GM12878 (cell line): ENCODE data around the gene MATN3.

ENCODE experiments used
- CBX5 ChIP-seq: sonication (generic); IDR thresholded peaks from 2 replicates; pipeline ENCODE4 v1.6.1; 2016; ENCODE audit warnings: low read depth, moderate library complexity, mild to moderate bottlenecking, inconsistent platforms
- CHD2 ChIP-seq: IDR thresholded peaks from 2 replicates; pipeline ENCODE4 v1.6.1; 2011; ENCODE audit warnings: low read depth, low read length, improper control_type of control experiment, borderline replicate concordance
- ETV6 ChIP-seq, 2 experiments: fragments of 450-650 bp in 1 of 2; IDR thresholded peaks in 1 of 2; conservative IDR thresholded peaks in 1 of 2; 2 replicates each; pipeline ENCODE4 v1.6.1; 2014; ENCODE audit warnings: antibody characterized with exemption in 1 of 2, borderline replicate concordance in 1 of 2, low read depth in 1 of 2, mild to moderate bottlenecking in 1 of 2, moderate library complexity in 1 of 2
- FOS ChIP-seq: IDR thresholded peaks from 3 replicates; pipeline ENCODE4 v1.6.1; 2011; ENCODE audit warnings: borderline replicate concordance; ENCODE audit not compliant: insufficient read length; ENCODE audit errors: extremely low read depth
- JUND ChIP-seq: IDR thresholded peaks from 2 replicates; pipeline ENCODE4 v1.6.1; 2012; ENCODE audit warnings: low read depth, mild to moderate bottlenecking, low read length, improper control_type of control experiment, moderate library complexity
- MYC ChIP-seq: IDR thresholded peaks from 2 replicates; pipeline ENCODE4 v1.6.1; 2011; ENCODE audit warnings: mild to moderate bottlenecking, low read length, moderate library complexity, inconsistent platforms; ENCODE audit not compliant: insufficient read depth, insufficient replicate concordance, insufficient read length, severe bottlenecking
- NRF1 ChIP-seq: conservative IDR thresholded peaks from 2 replicates; pipeline ENCODE4 v1.6.1; 2011; ENCODE audit warnings: mild to moderate bottlenecking, low read depth, low read length, improper control_type of control experiment
- POLR2A ChIP-seq: IDR thresholded peaks from 2 replicates; pipeline ENCODE4 v1.6.1; 2011; ENCODE audit warnings: low read depth, mild to moderate bottlenecking, low read length
- SP1 ChIP-seq: IDR thresholded peaks from one replicate; pipeline ENCODE4 v1.6.1; 2011; ENCODE audit warnings: low read depth, low read length
- TAF1 ChIP-seq: IDR thresholded peaks from 2 replicates; pipeline ENCODE4 v1.6.1; 2011; ENCODE audit warnings: mild to moderate bottlenecking, low read depth, low read length, borderline replicate concordance
- ZZZ3 ChIP-seq: IDR thresholded peaks from 2 replicates; pipeline ENCODE4 v1.6.1; 2011; ENCODE audit warnings: low read depth; ENCODE audit not compliant: control insufficient read depth, insufficient read length
- TF ChIP-seq, protein P1 (sequence below): IDR thresholded peaks from 2 replicates; pipeline ENCODE4 v1.6.1; 2011; ENCODE audit warnings: borderline replicate concordance, low read depth, mild to moderate bottlenecking, moderate library complexity, low read length; ENCODE audit not compliant: insufficient read depth, poor library complexity, severe bottlenecking
- TF ChIP-seq, protein P2 (sequence below), 3 experiments: IDR thresholded peaks in 2 of 3; conservative IDR thresholded peaks in 1 of 3; 2 replicates each; pipeline ENCODE4 v1.5.1; 2011; ENCODE audit warnings: low read depth in 3 of 3, low read length in 3 of 3, mild to moderate bottlenecking in 3 of 3, control low read depth in 2 of 3, moderate library complexity in 2 of 3, inconsistent platforms in 1 of 3, mixed read lengths in 1 of 3; ENCODE audit not compliant: control insufficient read depth in 2 of 3, insufficient read depth in 1 of 3; ENCODE audit errors: extremely low read depth in 1 of 3

DNA sequence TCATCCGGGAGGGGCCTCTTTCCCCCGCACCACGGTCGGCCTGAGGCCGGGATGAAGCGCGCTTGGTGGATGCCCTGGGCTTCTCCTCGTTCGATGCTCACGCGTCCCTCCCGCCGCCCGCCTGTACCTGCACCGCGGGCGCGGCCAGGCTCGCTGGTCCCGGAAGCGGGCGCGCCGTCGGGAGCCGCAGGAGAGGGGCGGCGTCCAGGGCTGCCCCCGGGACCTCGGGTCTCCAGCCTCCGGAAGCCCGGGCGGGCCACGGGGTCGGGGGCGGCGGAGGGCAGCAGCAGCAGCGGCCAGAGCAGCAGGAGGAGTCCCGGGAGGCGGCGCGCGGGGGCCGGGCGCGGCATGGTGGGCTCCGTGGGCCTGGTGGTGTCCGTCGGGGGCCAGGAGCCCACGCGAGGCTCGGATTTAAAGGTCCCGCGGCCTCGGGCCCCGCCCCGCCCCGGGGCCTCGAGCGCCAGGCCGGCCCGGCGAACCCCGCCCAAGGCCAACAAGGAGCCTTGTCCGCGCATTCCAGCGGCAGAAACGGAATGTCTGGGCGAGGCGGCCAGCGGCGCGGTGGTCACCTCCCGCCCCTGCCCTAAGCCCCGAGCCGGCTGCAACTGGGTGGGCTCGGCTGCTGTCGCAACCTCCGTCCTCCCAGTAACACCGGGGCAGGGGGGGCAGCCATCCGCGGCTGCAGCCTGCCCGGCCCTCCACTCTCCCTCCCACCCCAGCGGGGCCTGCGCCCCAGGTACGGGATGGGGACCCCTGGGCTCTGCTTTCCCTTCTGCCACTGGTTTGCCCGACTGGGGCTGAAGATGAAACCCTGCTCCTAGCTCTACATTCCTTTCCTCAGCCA is at the start of gene MATN3:
- TF ChIP-seq, protein P1, sequence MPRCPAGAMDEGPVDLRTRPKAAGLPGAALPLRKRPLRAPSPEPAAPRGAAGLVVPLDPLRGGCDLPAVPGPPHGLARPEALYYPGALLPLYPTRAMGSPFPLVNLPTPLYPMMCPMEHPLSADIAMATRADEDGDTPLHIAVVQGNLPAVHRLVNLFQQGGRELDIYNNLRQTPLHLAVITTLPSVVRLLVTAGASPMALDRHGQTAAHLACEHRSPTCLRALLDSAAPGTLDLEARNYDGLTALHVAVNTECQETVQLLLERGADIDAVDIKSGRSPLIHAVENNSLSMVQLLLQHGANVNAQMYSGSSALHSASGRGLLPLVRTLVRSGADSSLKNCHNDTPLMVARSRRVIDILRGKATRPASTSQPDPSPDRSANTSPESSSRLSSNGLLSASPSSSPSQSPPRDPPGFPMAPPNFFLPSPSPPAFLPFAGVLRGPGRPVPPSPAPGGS: no peak
- TF ChIP-seq SP1 (no peak), NRF1 (no peak), FOS (no peak), MYC (no peak), ETV6 (conservative IDR thresholded peaks at IDR 0.05 in 1 of 2, IDR thresholded peaks at IDR 0.05 in 1 of 2; ENCODE audit: borderline replicate concordance in 1 of 2, low read depth in 1 of 2) (no peak), CBX5 (no peak), TAF1 (no peak), ZZZ3 (no peak), POLR2A (no peak), CHD2 (no peak), JUND (no peak)
- TF ChIP-seq, protein P2, sequence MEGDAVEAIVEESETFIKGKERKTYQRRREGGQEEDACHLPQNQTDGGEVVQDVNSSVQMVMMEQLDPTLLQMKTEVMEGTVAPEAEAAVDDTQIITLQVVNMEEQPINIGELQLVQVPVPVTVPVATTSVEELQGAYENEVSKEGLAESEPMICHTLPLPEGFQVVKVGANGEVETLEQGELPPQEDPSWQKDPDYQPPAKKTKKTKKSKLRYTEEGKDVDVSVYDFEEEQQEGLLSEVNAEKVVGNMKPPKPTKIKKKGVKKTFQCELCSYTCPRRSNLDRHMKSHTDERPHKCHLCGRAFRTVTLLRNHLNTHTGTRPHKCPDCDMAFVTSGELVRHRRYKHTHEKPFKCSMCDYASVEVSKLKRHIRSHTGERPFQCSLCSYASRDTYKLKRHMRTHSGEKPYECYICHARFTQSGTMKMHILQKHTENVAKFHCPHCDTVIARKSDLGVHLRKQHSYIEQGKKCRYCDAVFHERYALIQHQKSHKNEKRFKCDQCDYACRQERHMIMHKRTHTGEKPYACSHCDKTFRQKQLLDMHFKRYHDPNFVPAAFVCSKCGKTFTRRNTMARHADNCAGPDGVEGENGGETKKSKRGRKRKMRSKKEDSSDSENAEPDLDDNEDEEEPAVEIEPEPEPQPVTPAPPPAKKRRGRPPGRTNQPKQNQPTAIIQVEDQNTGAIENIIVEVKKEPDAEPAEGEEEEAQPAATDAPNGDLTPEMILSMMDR (IDR thresholded peaks at IDR 0.05 in 2 of 3, conservative IDR thresholded peaks at IDR 0.05 in 1 of 3; ENCODE audit: control insufficient read depth in 2 of 3, extremely low read depth in 1 of 3, insufficient read depth in 1 of 3, low read depth in 3 of 3, low read length in 3 of 3): no peak
